Stimulated activated CD4-positive, alpha-beta T cell treated with anti-CD3 and anti-CD28 coated beads, Interleukin-1b, Interleukin-23, amount 100 ng/mL, for 4 hours (primary cell): ENCODE measurements around the gene ITPKB.
"Not testable (repeated sequence)": the region's sequence is repeated elsewhere in the genome, so short reads cannot be mapped to it uniquely, and the experiment has no call there.

Experiments
- DNase-seq, 2 donors: peaks; one replicate each; pipeline ENCODE4 v3.0.0-alpha.2; 2020; ENCODE audit warnings: low read depth in 2 of 2

ITPKB gene

DNA sequence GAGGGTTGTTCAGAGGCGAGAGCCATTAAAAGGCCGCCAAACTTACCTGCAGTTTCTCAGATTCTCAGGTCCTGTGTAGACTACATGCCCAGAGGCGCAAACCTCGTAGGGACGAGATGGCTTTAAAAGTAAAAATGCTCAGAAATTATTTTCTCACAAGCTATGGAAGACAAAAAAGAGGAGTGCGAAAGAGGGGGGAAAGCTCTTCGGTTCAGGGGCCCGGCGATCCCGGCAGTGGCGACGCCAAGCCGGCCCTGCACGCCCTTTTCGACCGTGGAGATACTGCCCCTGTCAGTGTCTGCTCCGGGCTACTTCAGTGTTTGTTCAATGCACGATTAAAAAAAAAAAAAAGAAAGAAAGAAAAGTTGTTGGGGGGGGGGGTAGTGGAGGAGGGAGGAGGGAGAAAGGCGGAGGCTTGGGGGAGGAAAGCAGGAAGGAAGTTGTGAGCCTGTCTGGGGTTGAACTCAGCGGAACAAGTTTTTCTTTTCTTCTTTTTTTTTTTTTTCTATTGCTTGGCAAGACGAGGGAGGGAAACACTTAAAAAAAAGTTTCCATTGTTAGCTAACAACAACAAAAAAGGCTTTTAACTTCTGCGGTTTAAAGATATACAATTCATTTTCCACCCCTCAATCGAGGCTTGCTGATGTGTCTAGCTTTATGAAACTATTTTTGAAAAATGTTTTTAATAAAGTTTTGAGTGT, at the start of gene ITPKB:
TSS of gene ITPKB (minus strand) at position 288 of the 701 bp plus-strand sequence. CDS start 1,824 bp downstream, outside the sequence.
- peak; percentile 30 to 56 for DNase-seq

DNA sequence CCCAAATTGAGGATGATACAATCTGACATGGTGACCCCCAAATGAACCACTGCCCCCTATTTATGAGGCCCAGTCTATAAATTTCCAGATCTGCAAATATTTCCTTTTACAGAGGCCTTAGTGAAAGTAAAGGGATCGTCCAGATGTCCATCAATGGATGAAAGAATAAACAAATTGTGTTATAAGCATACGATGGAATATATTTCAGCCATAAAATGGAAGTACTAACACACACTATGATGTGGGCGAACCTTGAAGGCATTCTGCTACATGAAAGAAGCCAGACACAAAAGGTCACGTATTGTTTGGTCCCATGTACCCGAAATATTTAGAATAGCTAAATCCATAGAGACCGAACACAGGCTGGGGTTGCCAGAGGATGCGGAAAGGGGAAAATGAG, 48.6 kb upstream of the ITPKB start:
- no peak for DNase-seq

DNA sequence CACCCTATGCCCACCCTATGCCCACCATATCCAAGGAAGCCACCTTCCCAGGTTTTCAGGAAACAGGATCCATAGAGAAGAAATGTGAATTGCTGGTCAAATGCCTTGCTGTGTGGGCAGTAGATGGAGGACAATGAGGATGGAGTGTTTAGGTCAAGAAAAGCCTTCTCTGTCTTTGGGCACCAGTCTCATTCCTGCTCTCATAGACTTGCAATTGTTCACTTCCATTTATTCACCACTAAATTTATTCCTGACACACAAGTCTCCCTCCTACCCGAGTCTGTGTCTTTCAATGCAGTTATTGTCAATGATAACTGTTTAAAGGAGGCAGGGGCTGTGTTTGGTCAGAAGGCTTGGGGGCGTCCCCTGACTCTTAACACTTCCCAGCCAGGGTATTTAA, 48.0 kb upstream of the ITPKB start:
- DNase-seq: no peak

GRCh38 chr1:226786550-226786949, 47.5 kb upstream of the ITPKB start:
- DNase-seq: no peak

DNA sequence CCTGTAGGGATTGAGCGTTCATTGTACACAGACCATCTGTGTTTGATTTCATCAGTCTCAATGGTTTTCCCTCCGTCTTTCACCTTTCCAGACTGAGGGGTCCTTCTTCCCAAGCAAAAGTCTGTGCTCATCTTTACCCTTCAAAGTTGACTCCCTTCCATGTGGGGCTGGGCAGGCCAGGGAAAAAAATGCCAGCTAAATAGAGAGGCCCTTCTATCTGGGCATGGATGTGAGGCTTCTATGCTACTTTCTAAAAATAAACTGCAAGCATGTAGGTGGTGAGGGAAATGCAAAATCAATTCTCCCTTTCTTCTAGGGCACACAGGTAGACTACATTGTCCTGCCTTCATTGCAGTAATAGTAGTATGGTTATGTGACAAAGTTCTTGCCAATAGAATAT, 46.7 kb upstream of the ITPKB start:
- no peak for DNase-seq

DNA sequence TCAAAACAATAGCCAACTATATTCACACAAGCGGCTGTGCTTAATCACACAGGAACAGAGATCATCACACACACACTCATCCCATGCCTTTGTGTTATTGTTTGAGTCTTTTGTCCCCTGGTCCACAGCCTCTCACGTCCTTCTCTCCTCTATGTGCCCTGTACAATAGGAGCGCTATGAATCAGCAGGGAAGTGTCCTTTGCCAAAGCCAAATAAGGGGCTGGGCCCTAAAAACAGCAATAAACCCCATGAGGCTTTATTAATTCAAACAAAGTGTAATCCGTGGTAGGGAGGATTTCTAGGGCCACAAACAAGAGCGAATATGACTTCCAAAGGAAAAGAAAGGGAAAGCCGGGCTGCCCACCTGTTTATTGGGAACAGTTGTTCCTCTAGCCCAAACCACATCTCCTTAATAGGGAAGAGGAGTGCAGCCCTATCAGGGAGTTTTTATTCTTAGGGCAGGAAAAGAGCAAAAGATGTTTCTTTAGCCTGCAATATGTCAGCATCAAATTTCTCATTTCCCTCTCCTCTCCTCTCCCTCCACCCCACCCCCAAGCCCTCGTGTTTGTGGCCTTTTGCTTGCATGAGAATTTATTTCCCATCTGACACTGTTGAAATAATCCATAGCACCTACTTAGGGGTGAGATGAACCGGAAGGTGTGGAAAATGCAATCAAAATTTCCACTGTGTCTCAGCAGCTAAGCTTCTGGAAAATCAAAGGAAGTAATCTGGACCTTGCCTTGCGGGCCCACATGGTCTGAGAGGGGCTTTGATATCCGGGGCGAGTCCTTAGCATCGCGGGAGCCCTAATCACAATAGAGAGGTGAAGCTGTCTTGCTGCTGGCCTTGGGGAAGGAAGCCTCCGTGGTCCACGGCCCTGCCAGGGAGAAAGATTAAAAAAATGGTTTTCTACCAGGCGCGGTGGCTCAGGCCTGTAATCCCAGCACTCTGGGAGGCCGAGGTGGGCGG, 45.3 kb upstream of the ITPKB start:
- DNase-seq: no peak

DNA sequence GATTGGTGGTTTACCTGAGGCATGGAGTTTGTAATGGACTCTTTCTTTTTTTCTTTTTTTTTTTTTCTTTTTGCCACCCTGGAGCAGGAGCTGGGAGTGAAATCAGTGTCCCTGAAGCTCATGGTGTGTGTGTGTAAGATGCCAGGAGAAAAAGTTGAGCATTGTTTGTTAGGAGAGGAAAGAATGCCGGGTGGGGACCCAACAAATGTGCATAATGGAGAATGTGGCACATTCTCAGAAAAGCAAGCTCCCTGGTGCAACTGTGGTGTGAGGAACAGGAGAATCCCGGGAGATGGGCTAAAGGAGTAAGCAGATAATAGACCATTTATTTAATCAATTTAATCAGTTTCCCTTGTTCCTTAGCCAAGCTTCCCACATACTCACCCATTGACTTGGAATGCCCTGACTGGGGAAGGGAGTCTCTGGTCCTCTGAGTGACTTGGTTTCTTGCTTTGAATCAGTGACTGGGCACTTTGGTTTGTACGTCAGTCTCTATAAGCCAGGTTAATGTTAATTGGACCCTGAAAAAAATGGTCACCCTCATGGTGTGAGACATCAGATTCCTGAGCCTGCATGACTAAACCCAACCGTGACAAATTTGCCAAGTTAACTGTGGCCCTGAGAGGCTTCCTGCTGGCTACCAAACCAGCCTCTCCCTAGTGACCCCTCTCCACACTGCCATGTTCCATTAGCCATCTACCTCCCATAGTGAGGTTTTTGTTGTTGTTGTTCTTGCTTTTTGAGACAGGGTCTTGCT, 43.9 kb upstream of the ITPKB start:
- DNase-seq: no peak

- DNase-seq: no peak
These were observed 43.0 kb upstream of the ITPKB start for GRCh38 chr1:226781937-226782609.

DNA sequence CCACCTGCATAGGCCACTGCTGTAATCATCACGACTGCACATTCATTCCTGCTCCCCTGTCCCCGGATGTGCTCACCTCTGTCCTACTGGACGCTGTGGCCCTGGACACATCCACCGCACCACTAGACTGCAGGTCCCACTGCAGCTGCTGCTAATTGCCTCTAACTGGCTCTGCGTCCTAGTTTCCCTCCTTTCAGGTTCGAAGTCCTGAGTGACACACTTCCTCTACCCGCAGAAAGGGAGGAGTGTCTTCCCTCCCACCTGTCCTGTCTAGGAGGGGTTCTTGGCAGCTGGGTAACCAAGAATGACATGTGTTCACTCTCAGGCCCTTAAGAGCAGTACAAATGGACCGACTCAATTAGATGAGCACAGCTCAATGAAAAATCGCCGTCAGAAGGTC, 40.5 kb upstream of the ITPKB start:
- no peak for DNase-seq

- no peak for DNase-seq
These were observed 39.6 kb upstream of the ITPKB start for GRCh38 chr1:226778657-226779058.

DNA sequence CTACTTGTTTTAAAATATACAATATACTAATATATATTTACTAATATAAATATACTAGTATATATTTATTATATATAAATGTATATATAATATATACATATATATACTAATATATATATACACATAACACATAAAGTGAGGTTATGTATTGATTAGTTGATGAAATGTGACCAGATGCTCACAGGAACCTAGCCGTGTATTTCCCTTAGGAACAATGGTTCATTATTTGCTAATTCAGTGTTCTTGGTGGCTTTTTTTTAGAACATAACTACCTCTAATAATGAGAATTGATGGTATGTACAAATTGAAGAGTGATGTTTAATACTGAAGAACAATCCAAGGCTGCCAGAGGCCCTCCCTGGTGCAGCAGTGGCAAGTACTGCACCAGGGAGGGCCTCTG, 37.9 kb upstream of the ITPKB start:
- DNase-seq: no peak

DNA sequence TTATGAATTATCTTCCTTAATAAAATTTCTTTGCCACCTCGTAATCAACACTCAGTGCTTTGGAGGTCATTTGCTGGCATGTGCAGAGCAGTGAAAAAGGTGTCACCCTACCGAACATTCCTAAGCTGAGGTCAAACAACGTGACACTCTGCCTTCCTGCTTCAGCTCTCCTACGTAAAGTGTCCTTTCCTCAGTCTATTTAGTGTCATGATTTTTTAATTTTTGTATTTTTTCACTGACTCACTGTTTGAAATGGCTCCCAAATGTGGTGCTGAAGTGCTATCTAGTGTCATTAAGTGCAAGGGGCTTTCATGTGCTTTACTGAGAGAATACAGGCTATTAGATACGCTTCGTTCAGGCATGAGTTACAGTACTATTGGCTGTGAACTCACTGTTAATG, 37.0 kb upstream of the ITPKB start:
- no peak for DNase-seq

DNA sequence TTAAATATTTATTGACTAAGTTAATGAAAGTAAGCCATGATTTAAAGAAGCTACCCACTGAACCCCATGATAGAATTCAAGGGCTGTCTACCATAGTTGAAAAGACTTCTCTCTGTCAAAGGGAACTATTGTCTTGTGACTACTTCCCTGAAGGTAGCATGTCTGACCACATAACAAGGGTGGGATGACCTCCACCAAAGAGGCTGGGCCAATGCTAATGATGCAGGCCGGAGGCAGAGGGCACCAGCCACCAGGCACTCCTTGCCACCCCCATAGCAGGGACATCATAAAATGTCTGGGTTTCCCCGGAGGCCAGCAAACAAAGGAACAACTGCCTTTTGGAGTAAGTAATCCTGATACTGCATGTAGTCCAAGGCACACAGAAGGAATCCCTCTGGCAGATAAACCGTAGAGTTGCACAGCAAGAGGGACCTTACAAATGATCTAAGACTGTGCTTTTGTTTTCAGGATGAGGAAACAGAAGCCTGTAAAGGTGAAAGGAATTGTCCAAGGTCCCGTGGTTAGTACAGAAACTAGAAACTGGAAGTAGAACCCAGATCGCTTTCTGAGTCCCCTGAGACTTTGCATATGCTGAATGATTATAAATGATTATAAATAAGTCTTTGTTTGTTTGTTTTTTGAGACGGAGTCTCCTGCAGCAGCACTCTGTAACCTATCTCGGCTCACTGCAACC, 33.5 kb upstream of the ITPKB start:
- DNase-seq: no peak

GRCh38 chr1:226767170-226767569, 28.1 kb upstream of the ITPKB start:
- not testable (repeated sequence) for DNase-seq

- DNase-seq: no peak
These were observed 27.5 kb upstream of the ITPKB start for GRCh38 chr1:226766565-226766964.

DNA sequence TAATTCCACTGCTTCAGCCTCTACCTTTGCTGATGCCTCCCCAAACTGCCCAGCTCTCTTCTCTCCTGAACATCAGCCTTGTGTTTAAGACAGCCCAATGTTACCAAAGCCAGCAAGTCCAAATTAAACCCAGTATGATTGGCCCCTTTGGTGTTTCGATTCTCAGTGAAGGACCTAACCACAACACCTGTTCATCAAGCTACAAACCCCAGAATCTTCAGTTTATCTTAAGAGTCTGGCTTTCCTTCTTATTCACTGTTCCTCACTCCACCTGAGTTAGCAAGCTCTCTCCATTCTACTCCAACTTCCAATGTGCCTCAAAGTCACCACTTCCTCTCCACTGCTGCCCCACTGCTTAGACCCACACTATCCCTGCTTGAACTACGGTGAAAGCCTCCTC, 25.5 kb upstream of the ITPKB start:
- no peak for DNase-seq

GRCh38 chr1:226763905-226764264, 24.8 kb upstream of the ITPKB start:
- peak; percentile 9 to 23 for DNase-seq

- no peak for DNase-seq
These were observed 24.2 kb upstream of the ITPKB start for GRCh38 chr1:226762988-226763904.

DNA sequence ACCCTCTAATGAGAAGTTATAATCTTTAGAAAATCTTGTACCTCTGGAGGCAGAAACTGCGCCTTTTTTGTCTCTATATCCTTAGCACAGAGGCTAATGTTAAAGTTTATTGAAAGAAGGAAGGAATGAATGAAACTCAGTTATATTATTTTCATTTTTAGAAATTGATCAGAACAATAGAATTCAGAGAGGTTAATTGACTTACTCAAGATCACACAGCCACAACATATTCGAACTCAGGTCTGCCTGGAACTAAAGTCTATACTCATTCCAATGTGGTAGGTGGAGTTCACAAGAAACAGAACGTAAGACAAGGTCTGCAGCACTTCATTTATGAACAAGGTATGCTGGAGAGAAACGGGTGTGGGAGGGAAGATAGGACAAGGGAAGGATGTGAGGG, 23.0 kb upstream of the ITPKB start:
- no peak for DNase-seq

GRCh38 chr1:226761322-226761721, 22.2 kb upstream of the ITPKB start:
- no peak for DNase-seq
